HG02870 (cell line): ENCODE data around the gene RSPH1.

Source experiments
- ATAC-seq: cut with Tn5 transposase; IDR thresholded peaks from one replicate; pipeline ENCODE4 v1.9.1; 2021; ENCODE audit warnings: mild to moderate bottlenecking, moderate library complexity; ENCODE audit not compliant: unreplicated experiment

Gene RSPH1

DNA sequence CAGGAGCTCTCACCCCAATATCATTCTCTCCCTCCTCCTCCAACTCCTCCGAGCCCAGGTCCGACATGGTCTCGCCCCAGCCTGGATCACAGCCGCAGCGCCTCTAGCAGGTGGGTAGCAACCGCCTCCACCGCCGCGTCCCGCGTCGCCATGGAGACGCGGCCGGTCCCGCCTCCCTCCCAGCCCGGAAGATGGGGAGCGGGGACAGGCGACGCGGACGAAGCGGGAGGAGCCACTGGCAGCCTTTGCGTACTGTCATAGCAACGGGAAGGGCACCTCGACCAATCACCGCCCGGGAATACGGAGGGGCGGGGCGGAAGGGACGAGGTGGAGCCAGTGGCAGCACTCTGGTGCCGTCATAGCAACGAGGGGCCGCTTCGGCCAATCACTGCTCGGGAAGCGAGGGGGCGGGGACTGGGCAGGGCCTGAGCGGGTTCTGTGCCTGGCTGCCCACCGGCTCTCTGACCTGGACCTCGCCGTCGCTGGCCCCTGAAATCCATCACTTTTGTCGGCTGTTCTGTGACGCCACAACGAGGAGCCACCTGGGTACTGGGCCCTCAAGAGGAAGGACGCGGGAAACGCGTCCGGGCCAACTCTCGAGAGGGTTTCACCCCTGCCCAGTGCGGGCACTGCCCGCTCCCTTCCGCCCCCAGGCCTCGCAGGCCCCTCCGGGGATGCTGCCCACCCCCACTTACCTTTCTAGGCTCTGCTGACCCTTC lies at the start of gene RSPH1:
Gene RSPH1 (minus strand): TSS at position 105 of the 719 bp plus-strand sequence. CDS start 38 bp downstream, at position 67.
- ATAC-seq, result peak; percentile 99

DNA sequence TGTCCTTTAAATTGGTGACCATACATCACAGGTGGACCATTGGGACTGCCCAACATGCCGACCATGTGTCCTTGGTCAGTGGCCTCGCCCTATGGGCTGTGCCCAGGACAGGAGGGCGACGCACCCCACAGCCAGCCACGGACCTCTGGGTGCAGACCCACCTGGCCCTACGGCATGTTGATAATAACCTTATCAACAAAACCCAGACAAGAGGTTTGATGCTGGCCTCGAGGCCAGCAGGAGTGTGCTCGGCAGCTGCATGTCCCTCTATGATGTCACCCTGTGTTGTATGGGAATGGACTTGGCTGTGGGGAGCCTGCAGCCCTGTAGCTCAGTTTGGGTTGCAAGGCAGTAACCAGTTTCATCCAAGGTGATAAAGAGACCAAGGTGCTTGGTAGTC lies 49.7 kb upstream of the RSPH1 start:
- ATAC-seq, result no peak

DNA sequence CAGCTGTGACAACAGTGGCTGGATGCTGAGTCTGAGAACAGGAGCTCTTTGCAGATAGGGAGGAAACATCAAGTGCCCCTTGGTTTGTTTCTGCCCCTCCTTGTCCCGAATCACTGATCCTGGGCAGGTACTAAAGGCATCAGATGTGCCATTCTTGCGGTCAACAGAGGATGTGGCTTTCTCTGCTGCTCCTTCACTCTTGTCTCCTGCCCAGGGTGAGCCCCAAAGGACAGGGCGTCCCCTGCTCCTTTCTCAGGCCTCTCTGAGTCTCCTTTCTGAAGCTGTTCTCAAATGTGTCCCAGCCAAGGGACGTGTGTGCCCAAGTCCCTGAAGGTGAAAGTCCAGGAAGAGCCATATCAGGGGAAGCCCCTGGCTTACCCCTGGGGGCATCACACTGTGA lies 49.3 kb upstream of the RSPH1 start:
- no peak for ATAC-seq

DNA sequence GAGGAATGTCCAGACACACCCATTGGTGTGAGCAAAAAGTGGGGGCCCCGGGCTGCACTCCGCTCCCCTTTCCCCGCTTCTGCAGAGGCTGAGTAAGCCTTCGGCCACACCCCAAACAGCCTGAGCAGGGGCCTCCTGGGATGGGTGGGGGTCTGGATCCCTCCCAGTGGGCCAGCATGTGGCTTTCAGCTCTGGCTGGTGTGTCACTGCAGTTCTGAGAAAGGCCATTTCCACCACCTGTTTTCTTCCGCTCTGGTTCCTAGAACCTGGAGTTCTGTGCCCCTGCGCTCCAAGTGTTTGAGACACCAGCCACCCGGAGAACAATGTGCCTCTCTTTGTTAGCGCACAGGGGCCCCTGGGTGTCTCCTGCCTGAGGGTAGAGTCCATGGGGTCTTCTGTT lies 48.5 kb upstream of the RSPH1 start:
- ATAC-seq, result no peak

DNA sequence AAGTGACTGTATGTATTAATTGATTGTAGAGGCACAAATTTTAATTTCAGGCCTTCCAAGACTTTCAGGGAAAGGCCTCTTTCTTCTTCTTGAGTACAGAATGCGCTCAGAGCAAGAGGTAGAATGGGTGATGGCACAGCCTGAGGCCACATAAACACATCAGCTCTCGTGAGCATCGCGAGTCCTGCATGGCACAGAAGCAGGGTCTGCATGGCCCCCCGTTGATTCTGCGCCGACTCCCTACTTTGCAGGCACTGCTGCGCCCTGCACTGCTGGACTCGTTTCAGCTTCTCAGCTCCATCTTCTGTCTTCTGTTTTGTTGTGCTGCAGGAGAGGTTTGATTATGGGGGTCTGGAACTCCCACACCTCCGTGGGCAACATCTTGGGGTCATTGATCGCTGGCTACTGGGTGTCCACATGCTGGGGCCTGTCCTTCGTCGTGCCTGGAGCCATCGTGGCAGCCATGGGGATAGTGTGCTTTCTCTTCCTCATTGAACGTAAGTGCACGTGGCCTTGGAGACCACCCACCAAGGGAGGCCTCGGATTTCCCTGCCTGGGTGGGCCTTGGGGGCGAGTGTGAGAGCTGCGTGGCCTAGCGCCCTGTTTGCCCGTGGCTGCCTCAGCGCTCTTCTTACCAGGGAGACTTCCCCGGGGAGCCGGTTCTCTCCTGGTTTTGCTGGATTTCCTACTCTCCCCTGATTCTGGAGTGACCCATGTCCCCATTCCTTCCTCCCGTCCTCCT lies 47.3 kb upstream of the RSPH1 start:
- ATAC-seq, result no peak

DNA sequence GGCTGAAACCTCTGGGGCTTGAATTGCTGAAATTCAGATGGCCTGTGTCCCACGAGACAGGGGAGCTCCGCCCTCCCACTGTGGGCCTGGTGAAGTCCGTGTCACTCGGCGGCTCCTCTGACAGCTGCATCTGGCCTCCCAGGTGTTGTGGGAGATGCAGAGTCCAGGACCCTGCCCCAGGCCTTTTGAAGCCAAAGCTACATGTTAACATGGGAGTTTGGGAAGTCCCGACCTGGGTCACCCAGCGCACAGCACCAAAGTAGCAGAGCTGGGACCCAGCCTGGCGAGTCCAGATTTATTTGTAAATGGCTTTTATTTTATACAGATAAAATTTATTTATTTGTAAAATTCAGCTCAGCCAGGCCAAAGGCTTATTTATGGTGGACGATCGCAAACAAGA lies 46.6 kb upstream of the RSPH1 start:
- no peak for ATAC-seq

DNA sequence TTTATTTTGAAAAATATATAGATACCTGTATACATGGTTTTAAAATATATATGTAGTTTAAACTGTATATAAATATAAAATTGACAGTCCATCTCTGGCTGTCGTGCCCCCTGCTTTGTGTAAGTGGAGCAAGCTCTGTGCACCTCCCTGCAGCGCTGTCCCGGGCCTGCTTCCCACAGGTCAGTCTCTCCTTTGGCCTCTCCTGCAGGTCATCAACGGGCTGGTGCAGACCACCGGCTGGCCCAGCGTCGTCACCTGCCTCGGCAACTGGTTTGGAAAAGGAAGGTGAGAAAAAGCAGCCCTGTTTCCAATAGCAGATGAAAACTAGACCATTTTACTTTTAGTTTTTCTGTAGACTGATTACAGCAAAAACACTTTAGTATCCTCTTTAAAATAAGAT lies 46.2 kb upstream of the RSPH1 start:
- no peak for ATAC-seq

DNA sequence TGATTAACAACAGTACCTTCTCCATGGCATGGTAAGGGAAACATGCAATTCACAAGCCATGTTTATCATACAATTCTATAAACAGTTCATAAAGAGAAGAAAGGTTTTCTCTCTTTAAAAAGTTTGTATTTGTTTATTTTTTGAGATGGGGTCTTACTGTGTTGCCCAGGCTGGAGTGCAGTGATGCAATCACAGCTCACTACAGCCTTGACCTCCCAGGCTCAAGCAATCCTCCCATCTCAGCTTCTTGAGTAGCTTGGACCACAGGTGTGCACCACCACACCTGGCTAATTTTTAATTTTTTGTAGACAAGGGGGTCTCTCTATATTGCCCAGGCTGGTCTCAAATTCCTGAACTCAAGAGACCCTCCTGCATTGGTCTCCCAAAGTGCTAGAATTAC lies 45.6 kb upstream of the RSPH1 start:
- no peak for ATAC-seq

DNA sequence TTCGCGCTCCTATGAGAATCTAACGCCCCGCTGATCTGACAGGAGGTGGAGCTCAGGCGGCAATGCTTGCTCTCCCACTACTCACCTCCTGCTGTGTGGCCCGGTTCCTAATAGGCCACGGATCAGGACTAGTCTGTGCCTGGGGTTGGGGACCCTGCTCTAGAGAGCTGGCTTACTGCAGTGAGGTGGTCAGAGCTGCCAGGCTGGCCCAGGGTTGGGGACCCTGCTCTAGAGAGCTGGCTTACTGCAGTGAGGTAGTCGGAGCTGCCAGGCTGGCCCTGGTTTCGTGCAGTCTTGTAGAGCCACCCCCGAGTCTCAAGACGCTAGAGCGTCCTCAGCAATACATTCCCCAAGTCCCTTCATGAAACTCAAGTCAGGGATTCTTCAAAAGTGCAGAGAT lies 45.1 kb upstream of the RSPH1 start:
- ATAC-seq, result no peak

DNA sequence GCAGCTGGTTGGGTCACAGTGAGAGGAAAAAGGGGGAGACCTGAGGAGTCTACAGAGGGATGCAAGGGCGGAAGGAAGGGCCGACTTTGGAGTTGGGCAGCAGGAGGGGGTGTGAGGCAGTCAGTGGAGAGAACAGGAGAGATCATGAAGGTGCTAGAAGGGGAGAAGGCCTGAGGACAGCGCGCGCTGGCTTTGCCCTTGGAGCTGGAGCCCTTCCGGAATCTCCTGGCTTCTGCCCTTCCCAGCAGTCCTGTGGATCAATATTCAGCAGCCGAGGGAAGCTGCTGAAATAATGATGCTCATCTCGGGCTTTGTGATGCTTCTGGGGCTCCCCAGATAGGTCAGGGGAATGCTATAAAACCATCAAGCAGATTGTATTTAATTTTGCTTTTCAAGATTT lies 44.4 kb upstream of the RSPH1 start:
- no peak for ATAC-seq

DNA sequence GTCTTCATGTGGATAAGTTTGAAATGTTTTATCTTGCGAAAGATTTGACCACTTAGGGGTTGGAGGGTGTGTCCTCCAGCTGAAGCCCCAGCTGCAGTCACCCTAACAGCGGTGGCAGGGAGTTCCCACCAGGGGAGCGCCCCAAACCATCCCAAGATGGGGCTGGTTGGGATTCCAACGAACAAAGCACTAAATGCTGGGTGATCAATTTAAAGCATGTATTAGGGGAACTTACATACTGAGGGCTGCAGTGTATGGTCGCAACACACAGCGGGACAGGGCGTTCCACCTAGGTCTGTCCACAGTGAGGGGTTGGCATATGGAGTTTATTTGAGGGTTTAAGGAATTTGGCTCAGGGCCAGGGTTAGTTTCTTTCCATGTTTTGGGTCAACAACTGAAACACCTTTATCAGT lies 43.9 kb upstream of the RSPH1 start:
- ATAC-seq, result no peak

DNA sequence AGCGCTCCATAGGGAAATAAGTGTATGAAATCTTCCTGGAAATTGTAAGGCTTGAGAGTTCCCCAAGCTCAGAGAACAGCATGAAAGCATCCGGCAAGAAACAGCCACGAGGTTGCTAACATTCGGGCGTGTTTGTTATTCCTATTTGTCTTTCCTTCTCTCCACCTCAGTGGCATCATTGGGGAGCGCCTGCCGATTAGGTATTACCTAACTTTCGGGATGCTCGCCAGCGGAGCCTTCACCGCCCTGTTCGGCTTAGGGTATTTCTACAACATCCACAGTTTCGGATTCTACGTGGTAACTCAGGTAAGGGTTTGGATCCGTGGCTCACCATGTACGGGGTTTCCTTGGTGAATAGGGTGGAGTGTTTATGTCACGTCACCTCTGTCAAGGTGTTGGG lies 43.3 kb upstream of the RSPH1 start:
- no peak for ATAC-seq

DNA sequence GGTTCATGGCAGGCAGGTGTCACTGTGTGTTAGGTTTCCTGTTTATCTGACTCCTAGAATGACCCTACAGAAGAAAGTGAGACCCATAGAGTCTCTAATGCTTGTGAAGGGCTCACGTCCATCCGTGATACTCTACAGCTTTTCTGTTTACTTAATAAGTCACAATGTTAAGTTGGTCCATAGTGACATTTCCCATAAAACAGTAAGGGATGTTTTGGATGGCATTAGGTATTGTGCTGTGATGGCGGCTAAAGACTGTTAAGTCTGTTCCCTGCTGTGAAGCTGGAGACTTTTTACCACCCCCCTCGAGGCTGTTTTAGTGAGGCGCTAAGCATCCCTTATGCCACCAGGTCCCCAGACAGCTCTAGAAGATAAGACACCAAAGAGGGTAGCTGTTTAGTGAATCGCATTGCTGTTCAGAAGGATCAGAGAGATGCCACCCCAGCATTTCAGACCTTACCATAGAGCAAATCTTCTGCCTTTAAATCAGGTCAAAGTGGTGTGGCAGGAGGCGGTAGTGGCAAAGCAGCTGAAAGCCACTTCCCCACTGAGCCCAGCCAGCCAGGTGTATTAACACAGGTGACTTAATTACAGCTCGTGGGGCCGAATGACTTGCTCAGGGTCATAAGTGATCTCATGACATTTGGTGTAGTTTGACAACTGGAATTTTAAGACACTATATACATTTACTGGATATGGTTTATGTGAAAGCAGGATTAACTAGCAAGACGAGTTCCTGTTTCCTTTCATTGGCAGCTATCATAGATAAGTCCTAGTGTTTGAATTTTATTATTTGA lies 42.7 kb upstream of the RSPH1 start:
- ATAC-seq, result no peak

DNA sequence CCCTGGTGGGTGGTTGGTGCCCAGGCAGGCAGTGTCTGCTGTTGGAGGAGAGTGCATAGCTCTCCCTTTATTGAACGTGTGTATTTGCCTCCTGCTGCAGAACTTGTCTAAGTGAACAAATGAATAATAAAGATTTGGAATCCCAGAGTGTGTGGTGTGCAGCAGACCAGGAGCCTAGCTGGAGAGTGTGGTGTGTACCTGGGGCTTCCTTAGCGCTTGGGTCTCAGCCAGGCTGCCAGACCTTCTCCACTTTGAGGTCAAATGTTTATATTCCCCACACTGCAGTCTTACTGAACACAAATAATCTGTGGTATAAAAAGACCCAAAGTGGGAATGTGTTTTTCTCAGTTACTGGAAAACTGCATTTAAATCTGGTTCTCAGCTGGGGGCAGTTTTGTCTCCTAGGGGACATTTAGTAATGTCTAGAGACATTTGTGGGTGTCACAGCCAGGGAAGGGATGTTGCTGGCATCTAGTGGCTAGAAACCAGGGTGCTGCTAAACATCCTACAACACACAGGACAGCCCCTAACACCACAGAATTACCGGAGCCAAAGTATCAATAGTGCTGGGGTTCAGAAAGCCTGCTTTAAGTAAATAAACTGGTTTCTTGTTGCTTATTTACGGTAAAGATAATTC lies 41.2 kb upstream of the RSPH1 start:
- ATAC-seq, result no peak

DNA sequence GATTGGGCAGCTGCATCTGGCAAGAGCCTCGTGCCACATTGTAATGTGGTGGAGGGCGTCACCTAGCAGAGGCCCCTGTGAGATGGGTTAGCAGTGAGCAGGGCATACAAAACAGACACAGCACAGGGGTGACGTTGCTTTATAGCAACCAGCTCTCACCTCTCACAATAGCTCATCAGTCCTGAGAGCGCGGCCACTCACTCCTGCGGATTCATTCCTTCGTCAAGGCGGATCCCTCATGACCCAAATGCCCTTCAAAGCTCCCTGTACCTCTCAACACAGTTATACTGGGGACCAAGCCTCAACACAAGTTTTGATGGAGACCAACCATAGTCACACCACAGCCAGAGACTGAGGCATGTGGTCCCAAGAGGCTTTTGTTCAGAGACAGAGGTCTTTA lies 40.6 kb upstream of the RSPH1 start:
- no peak for ATAC-seq

DNA sequence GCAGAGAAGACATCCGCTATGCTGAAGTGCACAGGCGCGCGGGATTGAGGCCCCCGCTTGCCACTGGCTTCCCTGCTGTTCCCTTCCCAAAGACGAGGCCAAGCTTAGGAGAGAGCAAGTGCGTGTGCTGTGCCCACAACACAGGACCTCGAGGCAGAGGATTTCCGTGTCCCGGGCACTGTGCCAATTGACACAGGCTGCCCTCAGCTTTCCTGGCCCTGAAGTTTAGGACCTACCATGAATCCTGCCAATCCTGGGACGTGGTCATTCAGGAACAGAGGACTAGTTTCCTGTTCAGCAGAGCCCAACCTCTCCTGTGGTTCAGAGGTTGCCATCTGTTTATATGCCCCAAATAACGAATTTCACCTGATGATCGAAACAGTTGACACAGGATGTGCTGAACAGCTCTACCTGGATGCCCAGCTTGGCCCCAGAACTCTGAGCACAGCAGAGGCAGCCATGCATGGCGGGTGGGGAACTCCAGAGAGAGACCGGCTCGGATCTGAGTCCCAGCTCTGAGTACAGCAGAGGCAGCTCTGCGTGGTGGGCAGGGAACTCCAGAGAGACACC lies 39.7 kb upstream of the RSPH1 start:
- no peak for ATAC-seq

DNA sequence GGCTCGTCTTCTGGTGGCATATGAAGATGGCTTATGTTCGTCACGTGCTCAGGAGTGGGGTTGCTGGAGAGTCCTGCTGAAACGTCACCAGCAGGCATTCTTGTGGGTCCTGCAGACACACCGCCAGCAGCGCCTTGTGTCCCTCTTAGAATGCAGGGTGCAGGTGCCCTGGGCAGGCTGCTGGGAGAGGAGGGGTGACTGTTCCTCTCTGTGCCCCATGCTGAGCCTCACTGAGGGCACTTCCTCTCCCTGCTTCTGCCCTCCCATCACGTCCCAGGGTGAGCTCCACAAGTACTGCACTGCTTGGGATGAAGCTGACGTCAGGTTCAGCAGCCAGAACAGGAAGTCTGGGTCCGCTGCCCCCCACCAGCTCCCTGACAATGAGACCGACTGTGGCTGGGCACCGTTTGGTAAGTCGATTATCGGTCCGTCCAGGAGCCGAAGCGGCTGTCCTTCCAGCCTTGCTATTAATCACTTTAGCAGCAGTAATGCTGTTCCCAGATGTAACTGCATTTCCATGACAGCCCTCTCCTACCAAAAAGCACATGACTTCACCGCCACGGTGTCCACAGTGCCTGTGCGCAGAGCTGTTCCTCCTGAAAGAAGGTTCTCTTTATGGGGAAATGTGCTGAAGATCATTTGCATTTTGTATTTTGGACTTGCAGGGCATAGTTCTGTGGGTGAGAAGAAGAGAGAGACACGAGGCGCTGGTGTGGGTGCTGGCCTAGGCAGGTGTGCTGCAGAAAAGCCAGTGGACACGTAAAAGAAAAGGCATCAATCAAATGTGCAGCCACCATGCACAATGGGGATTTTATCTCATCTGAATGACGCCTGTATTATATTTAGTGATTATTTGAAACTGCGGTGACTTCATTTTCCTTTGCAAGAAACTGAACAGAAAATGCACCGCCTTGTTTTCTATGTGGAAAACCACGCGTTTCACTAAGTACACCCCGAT lies 38.7 kb upstream of the RSPH1 start:
- ATAC-seq, result no peak

DNA sequence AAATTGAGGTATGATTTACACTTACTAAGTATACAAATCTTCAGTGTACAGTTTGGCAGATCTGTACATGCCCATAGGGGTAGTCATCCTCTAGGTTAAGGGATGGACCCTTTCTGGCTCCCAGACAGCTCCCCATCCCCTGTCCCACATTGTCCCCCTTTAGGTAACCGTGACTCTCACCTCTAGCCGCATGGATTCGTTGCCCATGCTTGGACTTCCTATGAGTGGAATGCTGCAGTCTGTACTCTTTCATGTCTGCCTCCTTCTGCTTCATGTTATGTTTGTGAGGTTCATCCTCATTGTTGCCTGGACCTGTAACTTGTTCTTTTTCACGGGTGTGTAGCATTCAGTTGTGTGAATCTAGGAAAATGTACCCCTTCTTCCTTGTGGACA lies 37.9 kb upstream of the RSPH1 start:
- ATAC-seq, result no peak

DNA sequence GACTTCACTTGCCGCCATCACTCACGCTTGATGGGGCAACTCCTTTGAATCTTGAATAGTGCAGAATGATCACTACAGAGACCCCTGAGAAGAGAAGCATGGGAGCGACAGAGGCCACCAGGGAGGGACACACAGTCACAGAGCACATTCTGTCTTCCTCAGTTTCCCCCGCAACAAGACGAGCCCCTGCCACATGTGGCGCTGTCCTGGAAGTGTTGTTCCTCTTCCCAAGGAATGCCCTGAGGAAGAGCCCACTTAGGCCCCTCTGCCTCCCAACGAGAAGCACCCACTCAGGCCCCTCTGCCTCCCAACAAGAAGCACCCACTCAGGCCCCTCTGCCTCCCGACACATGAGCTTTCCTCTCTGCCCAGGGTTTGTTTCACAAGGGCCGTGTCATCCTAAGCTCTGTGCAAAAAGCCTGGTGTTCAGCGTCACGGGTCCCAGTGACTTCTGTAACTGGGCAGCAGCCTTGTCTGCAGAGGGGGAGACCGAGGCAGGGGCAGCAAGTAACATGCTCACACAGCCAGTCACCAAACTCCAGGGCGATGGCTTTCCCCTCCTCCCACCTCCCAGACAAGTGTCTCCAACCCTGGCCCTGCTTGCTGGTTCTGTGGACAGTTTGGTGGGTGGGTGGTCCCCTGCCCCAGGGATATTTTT lies 37.4 kb upstream of the RSPH1 start:
- ATAC-seq, result no peak
